Mucosa of descending colon (tissue), 3 donors: ENCODE measurements around the gene YTHDF2. TPM values are rescaled to one million over a fixed set of nuclear protein-coding genes. Genes with fewer than 3 reads are reported as not detected.
"Not testable (repeated sequence)": the region's sequence is repeated elsewhere in the genome, so short reads cannot be mapped to it uniquely, and the experiment has no call there.

ENCODE experiments used
- ATAC-seq: fragments of 200-7000 bp; cut with Tn5 transposase; one replicate; pipeline ENCODE4 v1.9.1; 2020; ENCODE audit warnings: mild to moderate bottlenecking, moderate library complexity
- DNase-seq, 3 donors: peaks; one replicate each; pipeline ENCODE4 v3.0.0-alpha.2; 2020
- H3K36me3 ChIP-seq: fragments of 200-600 bp; one replicate; pipeline ENCODE4 v1.8.0; 2021; ENCODE audit warnings: low read depth, mild to moderate bottlenecking
- H3K4me1 ChIP-seq: fragments of 200-600 bp; one replicate; pipeline ENCODE4 v1.8.0; 2021; ENCODE audit warnings: low read depth, mild to moderate bottlenecking
- H3K4me3 ChIP-seq: fragments of 200-600 bp; one replicate; pipeline ENCODE4 v1.8.0; 2021; ENCODE audit warnings: mild to moderate bottlenecking
- H3K9me3 ChIP-seq: fragments of 200-600 bp; one replicate; pipeline ENCODE4 v1.8.0; 2021; ENCODE audit warnings: mild to moderate bottlenecking
- intact Hi-C, 2 donors: fragments of 100-400 bp; cut with DNase I in 1 of 2; cut with micrococcal nuclease in 1 of 2; formaldehyde crosslinking; loops; one replicate each; pipeline versions ENCODE4 v1.11.0 to v1.11.1; 2022; cut with DNase I, micrococcal nuclease
- long read RNA-seq, 2 donors: library from polyadenylated mRNA; unstranded; transcript quantifications; one replicate each; pipeline ENCODE4 v2.0.0, GENCODE V29; 2019 to 2021
- total RNA-seq, 3 donors: library from RNA; stranded (reverse); fragmentation: NEBNext Ultra II Directional in 2 of 3; extraction: Animal tissue kit (Norgen Biotek cat#: 25700) in 2 of 3; gene quantifications; one replicate each; pipeline versions ENCODE4 v1.2.1 to v1.2.4, GENCODE V29; 2021 to 2023
- TF ChIP-seq, protein P1 (sequence below): fragments of 200-600 bp; IDR thresholded peaks from one replicate; pipeline ENCODE4 v1.8.0; 2022; ENCODE audit warnings: antibody characterized with exemption, mild to moderate bottlenecking
- donor health status: DM: no; HTN: no; CAD: no; lungs with moderate emphysema.
- donor health status: DM: no; HTN: no; CAD: no.
- donor health status: DM: no; HTN: yes; CAD: no.

YTHDF2 gene
- 10 to 100 TPM; 55.7 to 59.0 (median 55.8) TPM for total RNA-seq
- long read RNA-seq, donor 1, transcript YTHDF2-201 (5 exons, 2,925 nt), result major isoform, 46 of 54 reads
- long read RNA-seq, donor 1, partial matches to known transcripts, result 1 of 54 reads
- long read RNA-seq, donor 1, other reads (novel, unspliced or antisense), result 3 of 54 reads
- long read RNA-seq, donor 2, transcript YTHDF2-201 (5 exons, 2,925 nt), result major isoform, 68 of 79 reads
- long read RNA-seq, donor 2, partial matches to known transcripts, result 3 of 79 reads
- long read RNA-seq, donor 2, other reads (novel, unspliced or antisense), result 6 of 79 reads

GRCh38 chr1:28736450-28737306 lies at the start of gene YTHDF2:
YTHDF2 (plus strand) TSS chr1:28736940; CDS start chr1:28737121, 181 bp downstream.
- ATAC-seq (peak; percentile 97), DNase-seq (peak; percentile 98 to 99 (median 98))
- intact Hi-C loops, result no loop called here
- Histone ChIP-seq H3K4me3 (peak within 1 kb of the TSS; percentile 93), H3K36me3 (no peaks in the 10 kb centered on the region), H3K4me1 (peaks cover 27% of the 10 kb centered on the region), H3K9me3 (no peaks in the 10 kb centered on the region)
- TF ChIP-seq, protein P1, sequence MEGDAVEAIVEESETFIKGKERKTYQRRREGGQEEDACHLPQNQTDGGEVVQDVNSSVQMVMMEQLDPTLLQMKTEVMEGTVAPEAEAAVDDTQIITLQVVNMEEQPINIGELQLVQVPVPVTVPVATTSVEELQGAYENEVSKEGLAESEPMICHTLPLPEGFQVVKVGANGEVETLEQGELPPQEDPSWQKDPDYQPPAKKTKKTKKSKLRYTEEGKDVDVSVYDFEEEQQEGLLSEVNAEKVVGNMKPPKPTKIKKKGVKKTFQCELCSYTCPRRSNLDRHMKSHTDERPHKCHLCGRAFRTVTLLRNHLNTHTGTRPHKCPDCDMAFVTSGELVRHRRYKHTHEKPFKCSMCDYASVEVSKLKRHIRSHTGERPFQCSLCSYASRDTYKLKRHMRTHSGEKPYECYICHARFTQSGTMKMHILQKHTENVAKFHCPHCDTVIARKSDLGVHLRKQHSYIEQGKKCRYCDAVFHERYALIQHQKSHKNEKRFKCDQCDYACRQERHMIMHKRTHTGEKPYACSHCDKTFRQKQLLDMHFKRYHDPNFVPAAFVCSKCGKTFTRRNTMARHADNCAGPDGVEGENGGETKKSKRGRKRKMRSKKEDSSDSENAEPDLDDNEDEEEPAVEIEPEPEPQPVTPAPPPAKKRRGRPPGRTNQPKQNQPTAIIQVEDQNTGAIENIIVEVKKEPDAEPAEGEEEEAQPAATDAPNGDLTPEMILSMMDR, result peak; percentile 91

GRCh38 chr1:28691627-28692026 lies 45.1 kb upstream of the YTHDF2 start:
- not testable (repeated sequence) for DNase-seq, H3K36me3 ChIP-seq

DNA sequence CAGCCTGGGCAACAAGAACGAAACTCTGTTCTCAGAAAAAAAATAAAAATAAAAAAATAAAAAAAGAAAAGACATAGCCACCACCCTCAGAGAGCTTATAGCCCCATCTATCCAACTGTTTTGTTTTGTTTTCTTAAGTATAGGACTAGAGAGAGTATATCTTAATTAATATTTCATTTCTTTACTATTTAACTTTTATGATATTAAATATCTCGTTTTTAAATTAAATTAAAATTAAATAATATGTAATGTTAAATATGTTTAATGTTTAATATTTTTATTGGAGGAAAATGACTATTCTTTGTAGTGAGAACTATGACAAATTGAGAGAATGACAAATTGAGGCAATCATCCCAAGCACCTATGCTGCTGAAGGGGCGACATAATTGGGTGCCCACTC lies 33.1 kb upstream of the YTHDF2 start:
- Histone ChIP-seq H3K4me3 (no peak overlapping the region), H3K4me1 (no peaks in the 10 kb centered on the region), H3K9me3 (no peaks in the 10 kb centered on the region), H3K36me3 (no peaks in the 10 kb centered on the region)
- ATAC-seq (no peak), DNase-seq (no peak)
- TF ChIP-seq, protein P1, result no peak
- intact Hi-C loops, result no loop called here

More at GRCh38 chr1:28691627-28692026, 45.1 kb upstream of the YTHDF2 start:
- H3K4me1 ChIP-seq, H3K4me3 ChIP-seq, ATAC-seq, intact Hi-C loops, H3K9me3 ChIP-seq: not testable (repeated sequence)

DNA sequence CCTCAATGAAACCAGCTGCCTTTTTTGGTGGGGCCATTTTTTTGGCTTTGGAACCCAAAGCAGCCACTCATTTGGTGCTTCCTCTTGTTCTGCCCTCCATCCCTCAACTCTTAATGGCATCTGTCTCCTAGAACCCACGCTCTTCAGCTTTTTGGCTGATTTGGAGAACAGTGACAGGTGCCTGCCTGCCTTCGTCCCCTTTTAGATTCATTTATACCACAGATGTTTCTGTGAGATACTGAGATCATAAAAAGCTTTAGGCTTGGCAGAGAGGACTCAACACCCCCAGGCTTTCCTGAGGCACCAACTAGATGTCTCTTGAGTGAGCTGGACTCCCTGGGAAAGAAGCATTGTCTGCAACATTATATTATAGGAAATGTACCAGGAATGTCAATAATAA lies 20.4 kb upstream of the YTHDF2 start:
- ATAC-seq (no peak), DNase-seq (no peak)
- TF ChIP-seq, protein P1, result no peak
- H3K36me3 ChIP-seq, result no peaks in the 10 kb centered on the region
- H3K9me3 ChIP-seq, result no peaks in the 10 kb centered on the region
- H3K4me3 ChIP-seq, result no peak overlapping the region
- intact Hi-C loops, result no loop called here
- no peaks in the 10 kb centered on the region for H3K4me1 ChIP-seq

- ATAC-seq (no peak), DNase-seq (no peak)
- Histone ChIP-seq H3K4me3 (no peak overlapping the region), H3K4me1 (no peaks in the 10 kb centered on the region), H3K9me3 (no peaks in the 10 kb centered on the region), H3K36me3 (no peaks in the 10 kb centered on the region)
- TF ChIP-seq, protein P1, result no peak
- intact Hi-C loops, result no loop called here
Measured at GRCh38 chr1:28718166-28718565, 18.6 kb upstream of the YTHDF2 start.
